Astrocyte (in vitro differentiated cells and primary cell): ENCODE results near the gene TMEM86A. TPM values are rescaled to one million over a fixed set of nuclear protein-coding genes. Genes with fewer than 3 reads are reported as not detected.

Source experiments
- DNase-seq: peaks from one replicate; pipeline ENCODE4 v3.0.0-alpha.2; 2010; ENCODE audit warnings: low read depth
- FAIRE-seq: peaks from 2 replicates; lab custom pipeline; 2011; peaks lifted over from hg19 to GRCh38; lab: Jason Lieb, UNC
- H2AFZ ChIP-seq: 2 replicates; pipeline ENCODE4 v1.6.0; 2012; ENCODE audit warnings: low read depth, low read length, inconsistent platforms
- H3K27ac ChIP-seq: 2 replicates; pipeline ENCODE4 v1.5.1; 2011; ENCODE audit warnings: low read depth, low read length, inconsistent platforms
- H3K27me3 ChIP-seq: 2 replicates; pipeline ENCODE4 v1.6.0; 2011; ENCODE audit warnings: low read length, inconsistent platforms; ENCODE audit not compliant: insufficient read depth
- H3K36me3 ChIP-seq: 2 replicates; pipeline ENCODE4 v1.5.1; 2011; ENCODE audit warnings: low read length, inconsistent platforms; ENCODE audit not compliant: insufficient read depth
- H3K4me1 ChIP-seq: 2 replicates; pipeline ENCODE4 v1.5.1; 2011; ENCODE audit warnings: low read length, inconsistent platforms; ENCODE audit not compliant: insufficient read depth
- H3K4me2 ChIP-seq: 2 replicates; pipeline ENCODE4 v1.6.0; 2012; ENCODE audit warnings: low read length, inconsistent platforms
- H3K4me3 ChIP-seq: 2 replicates; pipeline ENCODE4 v1.5.1; 2011; ENCODE audit warnings: low read depth, mild to moderate bottlenecking, low read length, inconsistent platforms; ENCODE audit not compliant: insufficient read depth
- H3K79me2 ChIP-seq: 2 replicates; pipeline ENCODE4 v1.6.0; 2012; ENCODE audit warnings: mild to moderate bottlenecking, low read length, inconsistent platforms; ENCODE audit not compliant: insufficient read depth
- H3K9ac ChIP-seq: 2 replicates; pipeline ENCODE4 v1.6.0; 2012; ENCODE audit warnings: mild to moderate bottlenecking, low read length, inconsistent platforms
- H3K9me3 ChIP-seq: 2 replicates; pipeline ENCODE4 v1.5.1; 2012; ENCODE audit warnings: low read depth, mild to moderate bottlenecking, low read length, inconsistent platforms; ENCODE audit not compliant: insufficient read depth
- H4K20me1 ChIP-seq: 2 replicates; pipeline ENCODE4 v1.6.0; 2012; ENCODE audit warnings: low read length, inconsistent platforms; ENCODE audit not compliant: insufficient read depth
- H3K27ac Mint-ChIP-seq: one replicate; pipeline ENCODE4 v1.8.0; 2021; ENCODE audit warnings: mild to moderate bottlenecking, mixed read lengths; ENCODE audit not compliant: unreplicated experiment
- H3K27me3 Mint-ChIP-seq: one replicate; pipeline ENCODE4 v1.8.0; 2021; ENCODE audit warnings: low read depth, mixed read lengths; ENCODE audit not compliant: unreplicated experiment
- H3K36me3 Mint-ChIP-seq: one replicate; pipeline ENCODE4 v1.8.0; 2021; ENCODE audit warnings: low read depth, mixed read lengths; ENCODE audit not compliant: unreplicated experiment
- H3K4me1 Mint-ChIP-seq: one replicate; pipeline ENCODE4 v1.8.0; 2021; ENCODE audit warnings: low read depth, mixed read lengths; ENCODE audit not compliant: unreplicated experiment
- H3K4me3 Mint-ChIP-seq: one replicate; pipeline ENCODE4 v1.8.0; 2021; ENCODE audit warnings: mild to moderate bottlenecking, moderate library complexity, mixed read lengths; ENCODE audit not compliant: unreplicated experiment
- H3K9me3 Mint-ChIP-seq: one replicate; pipeline ENCODE4 v1.8.0; 2021; ENCODE audit warnings: mild to moderate bottlenecking, mixed read lengths; ENCODE audit not compliant: unreplicated experiment
- EZH2 ChIP-seq: IDR thresholded peaks from 2 replicates; pipeline ENCODE4 v1.6.1; 2012; ENCODE audit warnings: mild to moderate bottlenecking, low read length, inconsistent platforms; ENCODE audit not compliant: insufficient read depth
- total RNA-seq: library from RNA; stranded (reverse); gene quantifications from 2 replicates; pipeline ENCODE4 v1.2.1, GENCODE V29; 2021
- TF ChIP-seq, protein P1 (sequence below): IDR thresholded peaks from 2 replicates; pipeline ENCODE4 v1.5.1; 2011; ENCODE audit warnings: low read depth, mild to moderate bottlenecking, inconsistent platforms, low read length, moderate library complexity; ENCODE audit not compliant: insufficient read depth

TMEM86A gene
- total RNA-seq, 1 donor from 2014 or later: 4.0 TPM

DNA sequence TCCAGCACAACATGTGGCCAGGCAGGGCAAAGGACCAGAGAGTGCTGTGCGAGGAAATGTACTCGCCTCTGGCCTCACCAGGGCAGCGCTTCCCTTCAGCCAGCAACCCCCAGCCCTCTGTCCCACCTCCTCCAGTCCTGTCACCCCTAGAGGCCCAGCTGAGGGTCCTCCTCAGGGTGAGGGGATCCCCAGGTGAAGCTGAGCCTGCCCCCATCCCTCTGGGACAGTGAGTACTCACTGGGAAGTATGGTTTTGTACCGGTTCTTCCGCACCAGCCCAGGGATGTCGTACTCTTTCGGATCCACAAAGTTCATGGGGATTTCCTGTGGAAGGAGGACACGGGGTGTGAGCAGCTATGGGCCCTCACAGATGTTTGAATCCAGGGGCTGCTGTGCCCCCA, 39.1 kb downstream of the TMEM86A start:
- Histone ChIP-seq H2AFZ (no peak overlapping the region), H3K4me3 (no peak overlapping the region), H4K20me1 (no peaks in the 10 kb centered on the region), H3K4me1 (no peaks in the 10 kb centered on the region), H3K79me2 (no peaks in the 10 kb centered on the region), H3K9ac (no peak overlapping the region), H3K9me3 (no peaks in the 10 kb centered on the region), H3K27ac (no peak overlapping the region), H3K4me2 (no peak overlapping the region), H3K27me3 (no peaks in the 10 kb centered on the region), H3K36me3 (no peaks in the 10 kb centered on the region)
- no peaks in the 10 kb centered on the region for H3K9me3 Mint-ChIP-seq
- H3K27ac Mint-ChIP-seq: no peak overlapping the region
- DNase-seq (no peak), FAIRE-seq (no peak)
- H3K27me3 Mint-ChIP-seq: peaks cover 26% of the 10 kb centered on the region
- H3K4me1 Mint-ChIP-seq: no peaks in the 10 kb centered on the region
- TF ChIP-seq, protein P1, sequence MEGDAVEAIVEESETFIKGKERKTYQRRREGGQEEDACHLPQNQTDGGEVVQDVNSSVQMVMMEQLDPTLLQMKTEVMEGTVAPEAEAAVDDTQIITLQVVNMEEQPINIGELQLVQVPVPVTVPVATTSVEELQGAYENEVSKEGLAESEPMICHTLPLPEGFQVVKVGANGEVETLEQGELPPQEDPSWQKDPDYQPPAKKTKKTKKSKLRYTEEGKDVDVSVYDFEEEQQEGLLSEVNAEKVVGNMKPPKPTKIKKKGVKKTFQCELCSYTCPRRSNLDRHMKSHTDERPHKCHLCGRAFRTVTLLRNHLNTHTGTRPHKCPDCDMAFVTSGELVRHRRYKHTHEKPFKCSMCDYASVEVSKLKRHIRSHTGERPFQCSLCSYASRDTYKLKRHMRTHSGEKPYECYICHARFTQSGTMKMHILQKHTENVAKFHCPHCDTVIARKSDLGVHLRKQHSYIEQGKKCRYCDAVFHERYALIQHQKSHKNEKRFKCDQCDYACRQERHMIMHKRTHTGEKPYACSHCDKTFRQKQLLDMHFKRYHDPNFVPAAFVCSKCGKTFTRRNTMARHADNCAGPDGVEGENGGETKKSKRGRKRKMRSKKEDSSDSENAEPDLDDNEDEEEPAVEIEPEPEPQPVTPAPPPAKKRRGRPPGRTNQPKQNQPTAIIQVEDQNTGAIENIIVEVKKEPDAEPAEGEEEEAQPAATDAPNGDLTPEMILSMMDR: no peak
- TF ChIP-seq EZH2: no peak
- H3K4me3 Mint-ChIP-seq: no peak overlapping the region
- H3K36me3 Mint-ChIP-seq: no peaks in the 10 kb centered on the region

DNA sequence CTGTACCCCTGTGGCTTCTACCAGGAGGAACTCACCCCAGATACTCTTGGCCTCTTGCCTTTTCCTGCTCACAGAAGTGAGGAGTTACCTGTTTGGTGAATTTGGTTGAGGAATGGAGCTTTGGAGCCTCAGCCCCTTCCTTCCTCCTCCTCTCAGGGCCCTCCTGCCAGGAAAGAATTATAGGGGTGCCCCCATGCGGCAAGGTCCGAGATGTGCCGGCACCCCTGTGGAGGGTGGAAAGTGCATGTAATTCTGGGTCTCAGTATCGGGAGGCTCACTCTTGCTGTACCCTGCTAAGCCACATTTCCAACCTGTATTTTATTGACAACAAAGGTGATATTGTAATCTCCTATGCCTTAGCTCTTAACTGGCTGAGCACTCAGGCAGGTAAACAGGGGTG, 41.1 kb downstream of the TMEM86A start:
- Histone ChIP-seq H3K9ac (no peak overlapping the region), H3K27me3 (no peaks in the 10 kb centered on the region), H3K27ac (no peak overlapping the region), H3K4me3 (no peak overlapping the region), H3K9me3 (no peaks in the 10 kb centered on the region), H3K4me1 (no peaks in the 10 kb centered on the region), H2AFZ (no peak overlapping the region), H3K4me2 (no peak overlapping the region), H3K79me2 (no peaks in the 10 kb centered on the region), H3K36me3 (no peaks in the 10 kb centered on the region), H4K20me1 (no peaks in the 10 kb centered on the region)
- H3K36me3 Mint-ChIP-seq: no peaks in the 10 kb centered on the region
- no peaks in the 10 kb centered on the region for H3K9me3 Mint-ChIP-seq
- peaks cover 26% of the 10 kb centered on the region for H3K27me3 Mint-ChIP-seq
- H3K27ac Mint-ChIP-seq: no peak overlapping the region
- no peak overlapping the region for H3K4me3 Mint-ChIP-seq
- DNase-seq: no peak
- no peak for TF ChIP-seq EZH2
- TF ChIP-seq, protein P1: no peak
- no peaks in the 10 kb centered on the region for H3K4me1 Mint-ChIP-seq
- FAIRE-seq: no peak

DNA sequence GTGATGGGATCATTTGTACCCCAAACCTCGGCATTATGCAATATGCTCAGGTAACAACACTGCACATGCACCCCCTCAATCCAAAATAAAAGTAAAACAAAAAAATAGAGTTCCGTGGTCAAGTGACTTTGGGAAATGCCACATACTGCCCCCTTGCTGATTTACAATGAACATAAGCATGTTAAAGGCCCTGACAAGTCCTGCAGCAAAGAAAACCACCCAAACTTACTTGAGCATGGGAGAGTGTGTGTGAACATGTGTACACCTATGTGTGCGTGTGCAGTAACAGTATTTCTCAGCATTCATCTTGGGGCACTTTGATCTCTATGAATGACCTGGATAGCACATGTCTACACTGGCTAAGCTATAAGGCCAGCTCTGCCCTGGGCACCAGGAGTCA, 43.2 kb downstream of the TMEM86A start:
- Mint-ChIP-seq H3K4me3 (no peak overlapping the region), H3K36me3 (no peaks in the 10 kb centered on the region), H3K27ac (no peak overlapping the region), H3K9me3 (no peaks in the 10 kb centered on the region), H3K27me3 (peaks cover 19% of the 10 kb centered on the region), H3K4me1 (no peaks in the 10 kb centered on the region)
- Histone ChIP-seq H3K9ac (no peak overlapping the region), H3K4me3 (no peak overlapping the region), H3K27me3 (no peaks in the 10 kb centered on the region), H3K4me2 (no peak overlapping the region), H2AFZ (no peak overlapping the region), H3K27ac (no peak overlapping the region), H3K4me1 (no peaks in the 10 kb centered on the region), H3K36me3 (no peaks in the 10 kb centered on the region), H4K20me1 (no peaks in the 10 kb centered on the region), H3K79me2 (no peaks in the 10 kb centered on the region), H3K9me3 (no peaks in the 10 kb centered on the region)
- DNase-seq (no peak), FAIRE-seq (no peak)
- TF ChIP-seq EZH2: no peak
- TF ChIP-seq, protein P1: no peak
